Right lobe of liver (tissue), 6 donors: ENCODE measurements around the gene RFPL1. TPM values are rescaled to one million over a fixed set of nuclear protein-coding genes. Genes with fewer than 3 reads are reported as not detected.

ENCODE experiments used
- ATAC-seq, 4 donors: fragments of 200-7000 bp; cut with Tn5 transposase; one replicate each; pipeline ENCODE4 v1.9.1; 2020; ENCODE audit warnings: mild to moderate bottlenecking in 4 of 4, moderate library complexity in 4 of 4
- DNase-seq, 3 donors: peaks; one replicate each; pipeline ENCODE4 v3.0.0-alpha.2; 2020
- H3K27ac ChIP-seq, 3 donors: fragments of 200-600 bp; one replicate each; pipeline ENCODE4 v1.8.0; 2022
- H3K27me3 ChIP-seq, 2 donors: fragments of 200-600 bp; one replicate each; pipeline ENCODE4 v1.8.0; 2022
- H3K36me3 ChIP-seq, 4 donors: fragments of 200-600 bp; sonication (generic) in 1 of 4; one replicate each; pipeline versions ENCODE4 v1.5.1 to v1.8.0; 2017 to 2022; ENCODE audit warnings: control low read depth in 1 of 4
- H3K4me1 ChIP-seq, 4 donors: fragments of 200-600 bp; sonication (generic) in 1 of 4; one replicate each; pipeline versions ENCODE4 v1.5.1 to v1.8.0; 2017 to 2022; ENCODE audit warnings: control low read depth in 1 of 4
- H3K4me3 ChIP-seq, 3 donors: fragments of 200-600 bp; one replicate each; pipeline ENCODE4 v1.8.0; 2022
- H3K9me3 ChIP-seq, 4 donors: fragments of 200-600 bp; sonication (generic) in 1 of 4; one replicate each; pipeline versions ENCODE4 v1.5.1 to v1.8.0; 2017 to 2022; ENCODE audit warnings: control low read depth in 1 of 4
- POLR2A ChIP-seq: fragments of 450-650 bp; IDR thresholded peaks from one replicate; pipeline ENCODE4 v1.6.1; 2017; ENCODE audit warnings: antibody characterized with exemption, mild to moderate bottlenecking
- WGBS: methylation state at CpG from one replicate; pipeline ENCODE4 v1.1.6; 2018; ENCODE audit warnings: low coverage, low lambda C conversion rate; ENCODE audit not compliant: insufficient coverage; ENCODE audit errors: missing lambda C conversion rate; 5-methylcytosine and 5-hydroxymethylcytosine counted together
- intact Hi-C, 2 donors: fragments of 100-400 bp; cut with DNase I; formaldehyde crosslinking; loops; one replicate each; pipeline versions ENCODE4 v1.11.2 to v1.14.1; 2022
- total RNA-seq, 6 experiments: library from RNA; depleted of rRNA in 2 of 6; stranded (reverse); fragments of >200 nt in 2 of 6; fragmentation: NEBNext Ultra II Directional in 3 of 6; extraction: Animal tissue kit (Norgen Biotek cat#: 25700) in 3 of 6; gene quantifications; one replicate each; pipeline versions ENCODE4 v1.1.0 to v1.2.4, GENCODE V29; 2016 to 2023
- TF ChIP-seq, protein P1 (sequence below), 4 donors: fragments of 200-600 bp in 3 of 4; fragments of 450-650 bp in 1 of 4; IDR thresholded peaks; one replicate each; pipeline versions ENCODE4 v1.5.1 to v1.8.0; 2016 to 2022; ENCODE audit warnings: antibody characterized with exemption in 4 of 4, mild to moderate bottlenecking in 2 of 4
- donor health status: DM: no; HTN: yes; CAD: no.
- donor health status: DM: no; HTN: no; CAD: no.
- donor health status: DM: no; HTN: no; CAD: no.
- donor health status: DM: no; HTN: yes; CAD: no.
- donor health status: DM: no; HTN: yes; CAD: no.

RFPL1 gene
- total RNA-seq, 6 experiments from 2014 or later, result 0.35 to 0.37 TPM; not detected in 4

DNA sequence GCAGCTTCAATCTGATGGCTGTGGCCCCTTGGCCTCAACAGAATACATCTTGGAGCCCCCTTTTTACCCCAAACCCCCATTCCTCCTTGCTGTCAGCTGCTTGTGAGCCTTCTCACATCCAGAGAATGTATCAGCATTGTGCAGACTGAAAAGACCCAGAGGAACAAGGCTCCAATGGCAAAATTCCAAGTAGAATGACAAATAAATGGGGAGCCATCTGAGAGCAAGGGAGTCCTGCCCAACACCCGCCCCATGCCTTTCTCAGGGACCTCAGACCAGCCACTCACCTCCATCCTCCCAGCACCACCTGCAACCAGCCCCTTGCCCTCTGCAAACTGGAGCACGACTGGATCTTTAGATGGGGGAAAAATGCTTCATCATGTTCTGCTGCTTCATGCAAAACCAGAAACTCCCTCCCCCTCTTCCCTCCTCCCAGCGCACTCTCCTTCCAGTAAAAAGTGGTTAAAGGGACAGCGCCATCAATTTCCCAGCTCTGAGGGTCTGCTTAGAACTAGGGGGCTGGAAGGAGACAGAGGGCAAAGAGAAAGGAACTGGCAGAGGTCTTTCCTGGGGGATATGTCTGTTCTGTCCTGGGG is 39.4 kb downstream of the RFPL1 start:
- peaks cover 4 to 17% of the 10 kb centered on the region in 2 donors for H3K27me3 ChIP-seq
- peaks cover 0 to 15% (median 0%) of the 10 kb centered on the region in 4 donors for H3K4me1 ChIP-seq
- H3K27ac ChIP-seq, result no peak overlapping the region
- DNase-seq, result no peak
- no peaks in the 10 kb centered on the region for H3K36me3 ChIP-seq
- 27% methylated on average over 3 of the region's 4 CpGs for WGBS
- TF ChIP-seq POLR2A, result no peak
- H3K4me3 ChIP-seq, result no peak overlapping the region
- no peaks in the 10 kb centered on the region for H3K9me3 ChIP-seq
- no peak for ATAC-seq
- intact Hi-C loops, result no loop called here

DNA sequence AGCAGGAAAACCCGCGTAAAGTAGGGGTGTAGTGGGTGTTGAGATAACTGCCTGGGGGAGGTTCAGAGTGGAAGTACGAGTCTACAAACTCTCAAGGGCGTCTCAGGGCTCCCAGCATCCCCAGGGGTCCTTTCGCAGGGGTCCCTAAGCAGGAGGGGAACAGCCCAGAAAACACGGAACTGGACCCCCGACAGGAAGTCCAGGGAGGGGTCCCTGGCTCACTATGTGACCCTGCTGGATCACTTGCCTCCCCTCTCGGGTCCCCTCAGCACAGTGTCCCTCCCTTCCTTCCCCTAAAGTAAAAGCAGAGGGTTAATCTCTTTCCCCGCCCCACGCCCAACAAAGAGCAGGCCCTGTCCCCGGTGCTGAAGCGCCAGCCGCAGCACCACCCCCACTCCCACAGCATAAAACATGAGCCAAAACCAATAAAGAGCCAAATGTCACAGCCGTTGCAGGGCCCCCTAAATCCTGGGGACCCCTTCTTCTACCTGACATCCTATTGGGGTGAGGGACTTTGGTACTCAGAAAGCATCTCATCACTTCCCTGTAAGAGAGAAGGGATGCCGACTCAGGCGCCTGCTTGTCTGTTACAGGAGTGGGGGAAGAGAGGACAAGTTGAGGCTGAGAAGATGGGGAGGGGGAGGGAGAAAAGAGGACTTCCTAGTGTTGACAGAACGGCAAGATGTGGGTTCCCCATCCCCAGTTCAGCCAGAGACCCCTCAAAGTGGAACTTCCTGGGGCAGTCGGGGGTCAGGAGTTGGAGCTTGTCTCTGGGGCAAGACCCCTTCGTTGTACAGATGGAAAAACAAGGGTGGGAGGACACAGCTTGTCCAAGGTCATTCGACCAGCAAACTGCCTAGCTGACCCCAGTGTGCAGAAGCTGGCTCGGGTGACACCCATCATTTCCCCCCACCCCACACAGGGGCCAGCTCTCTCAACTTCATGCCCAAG is 40.2 kb downstream of the RFPL1 start:
- no peak overlapping the region for H3K4me3 ChIP-seq
- TF ChIP-seq, protein P1, sequence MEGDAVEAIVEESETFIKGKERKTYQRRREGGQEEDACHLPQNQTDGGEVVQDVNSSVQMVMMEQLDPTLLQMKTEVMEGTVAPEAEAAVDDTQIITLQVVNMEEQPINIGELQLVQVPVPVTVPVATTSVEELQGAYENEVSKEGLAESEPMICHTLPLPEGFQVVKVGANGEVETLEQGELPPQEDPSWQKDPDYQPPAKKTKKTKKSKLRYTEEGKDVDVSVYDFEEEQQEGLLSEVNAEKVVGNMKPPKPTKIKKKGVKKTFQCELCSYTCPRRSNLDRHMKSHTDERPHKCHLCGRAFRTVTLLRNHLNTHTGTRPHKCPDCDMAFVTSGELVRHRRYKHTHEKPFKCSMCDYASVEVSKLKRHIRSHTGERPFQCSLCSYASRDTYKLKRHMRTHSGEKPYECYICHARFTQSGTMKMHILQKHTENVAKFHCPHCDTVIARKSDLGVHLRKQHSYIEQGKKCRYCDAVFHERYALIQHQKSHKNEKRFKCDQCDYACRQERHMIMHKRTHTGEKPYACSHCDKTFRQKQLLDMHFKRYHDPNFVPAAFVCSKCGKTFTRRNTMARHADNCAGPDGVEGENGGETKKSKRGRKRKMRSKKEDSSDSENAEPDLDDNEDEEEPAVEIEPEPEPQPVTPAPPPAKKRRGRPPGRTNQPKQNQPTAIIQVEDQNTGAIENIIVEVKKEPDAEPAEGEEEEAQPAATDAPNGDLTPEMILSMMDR (IDR thresholded peaks at IDR 0.05), result no peak
- TF ChIP-seq POLR2A, result no peak
- peak; percentile 16 to 52 (median 39) for ATAC-seq

DNA sequence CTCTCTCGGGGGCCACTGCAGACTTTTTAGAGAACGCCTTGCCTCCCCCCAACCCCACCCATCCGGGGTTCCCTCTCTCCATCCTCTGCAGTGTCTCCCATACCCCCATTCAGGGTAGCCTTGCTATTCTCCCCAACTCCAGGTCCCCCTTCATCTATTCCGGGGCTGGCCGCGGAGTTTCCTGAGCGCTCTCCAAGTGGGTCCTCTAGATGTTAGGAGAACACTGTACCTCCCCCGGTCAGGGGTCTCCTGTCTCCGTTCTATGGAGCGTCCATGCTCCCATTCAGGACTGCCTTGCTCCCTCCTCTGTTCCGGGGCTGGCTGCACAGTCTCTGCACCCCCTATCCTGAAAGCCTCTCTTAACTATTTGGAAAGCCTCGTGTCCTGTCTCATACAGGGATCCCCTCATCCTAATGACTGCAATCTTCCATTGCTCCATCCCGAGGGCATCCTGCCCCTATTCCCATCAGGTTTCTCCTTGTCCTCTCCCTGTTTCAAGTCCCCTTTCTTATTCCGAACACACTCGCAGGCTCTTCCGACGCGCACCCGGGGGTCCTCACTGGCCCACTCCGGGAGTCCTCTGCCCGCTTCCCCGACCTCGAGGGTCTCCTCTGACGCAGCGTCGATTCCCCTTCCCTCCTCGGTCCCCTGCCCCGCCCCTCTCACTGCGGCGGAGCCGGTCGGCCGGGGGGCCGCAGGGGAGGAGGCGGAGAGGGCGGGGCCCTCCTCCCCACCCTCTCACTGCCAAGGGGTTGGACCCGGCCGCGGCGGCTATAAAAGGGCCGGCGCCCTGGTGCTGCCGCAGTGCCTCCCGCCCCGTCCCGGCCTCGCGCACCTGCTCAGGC is 41.3 kb downstream of the RFPL1 start, which contains the start of gene NEFH:
NEFH (plus strand) TSS at position 802 of the 845 bp plus-strand sequence. CDS start 45 bp downstream, outside the sequence.
- Histone ChIP-seq H3K4me3 (peak within 1 kb of the TSS in 1 of 3 donors; percentile 19), H3K27me3 (peaks cover 4 to 17% of the 10 kb centered on the region in 2 donors), H3K9me3 (no peaks in the 10 kb centered on the region), H3K36me3 (no peaks in the 10 kb centered on the region), H3K27ac (no peak within 1 kb of the TSS), H3K4me1 (peaks cover 0 to 15% (median 0%) of the 10 kb centered on the region in 4 donors)
- ATAC-seq (no peak), DNase-seq (no peak)
- intact Hi-C loops, result no loop called here
- WGBS, result 10% methylated on average over 30 of the region's 48 CpGs
- TF ChIP-seq POLR2A, result no peak
- TF ChIP-seq, protein P1 (IDR thresholded peaks at IDR 0.05), result no peak

More for the DNA sequence above, 40.2 kb downstream of the RFPL1 start:
- DNase-seq, result no peak
- Histone ChIP-seq H3K27me3 (peaks cover 4 to 17% of the 10 kb centered on the region in 2 donors), H3K9me3 (no peaks in the 10 kb centered on the region), H3K4me1 (peaks cover 0 to 15% (median 0%) of the 10 kb centered on the region in 4 donors), H3K36me3 (no peaks in the 10 kb centered on the region), H3K27ac (no peak overlapping the region)
- intact Hi-C loops, result no loop called here
- 9% methylated on average over 19 of the region's 21 CpGs for WGBS

DNA sequence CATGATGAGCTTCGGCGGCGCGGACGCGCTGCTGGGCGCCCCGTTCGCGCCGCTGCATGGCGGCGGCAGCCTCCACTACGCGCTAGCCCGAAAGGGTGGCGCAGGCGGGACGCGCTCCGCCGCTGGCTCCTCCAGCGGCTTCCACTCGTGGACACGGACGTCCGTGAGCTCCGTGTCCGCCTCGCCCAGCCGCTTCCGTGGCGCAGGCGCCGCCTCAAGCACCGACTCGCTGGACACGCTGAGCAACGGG is 41.8 kb downstream of the RFPL1 start:
- TF ChIP-seq, protein P1 (IDR thresholded peaks at IDR 0.05), result no peak
- TF ChIP-seq POLR2A, result no peak
- intact Hi-C loops, result no loop called here
- DNase-seq (no peak), ATAC-seq (no peak)
- Histone ChIP-seq H3K36me3 (no peaks in the 10 kb centered on the region), H3K27me3 (peaks cover 4 to 17% of the 10 kb centered on the region in 2 donors), H3K27ac (no peak overlapping the region), H3K4me1 (peaks cover 0 to 15% (median 0%) of the 10 kb centered on the region in 4 donors), H3K9me3 (no peaks in the 10 kb centered on the region), H3K4me3 (peak overlapping the region in 1 of 3 donors; percentile 19)
- no CpG with 5 or more reads among the region's 39 CpGs for WGBS
